HL-60 (cell line): ENCODE measurements around the gene KNCN.
A peak's percentile ranks its signal among the peaks of the same experiment; 100 is the strongest.

Experiments used
- DNase-seq, 2 experiments: peaks; one replicate each; pipeline ENCODE4 v3.0.0-alpha.2; 2010 to 2020; ENCODE audit warnings: low read depth in 1 of 2, low spot score in 1 of 2
- H3K27ac ChIP-seq: fragments of 250-450 bp; sonication (Bioruptor Pico); replicated peaks from 2 replicates; pipeline ENCODE4 v1.5.1; 2020; ENCODE audit warnings: mild to moderate bottlenecking, moderate library complexity
- H3K27me3 ChIP-seq: fragments of 250-450 bp; sonication (Bioruptor Pico); 2 replicates; pipeline ENCODE4 v1.5.1; 2021; ENCODE audit warnings: mild to moderate bottlenecking, moderate library complexity; ENCODE audit not compliant: insufficient read depth, poor library complexity, severe bottlenecking
- H3K4me3 ChIP-seq: replicated peaks from 2 replicates; pipeline ENCODE4 v1.5.1; 2011; ENCODE audit warnings: mild to moderate bottlenecking, control low read depth, low read length; ENCODE audit not compliant: insufficient read depth
- CTCF ChIP-seq: IDR thresholded peaks from one replicate; pipeline ENCODE4 v1.5.1; 2011; ENCODE audit warnings: low read length, control low read depth, inconsistent platforms; ENCODE audit not compliant: insufficient read depth
- GABPA ChIP-seq: IDR thresholded peaks from 2 replicates; pipeline ENCODE4 v1.6.1; 2012; ENCODE audit warnings: low read depth
- POLR2AphosphoS5 ChIP-seq: IDR thresholded peaks from 2 replicates; pipeline ENCODE4 v1.6.1; 2012; ENCODE audit warnings: low read depth
- REST ChIP-seq: IDR thresholded peaks from 2 replicates; pipeline ENCODE4 v1.6.1; 2012; ENCODE audit warnings: low read depth; ENCODE audit not compliant: insufficient replicate concordance
- SPI1 ChIP-seq: IDR thresholded peaks from 2 replicates; pipeline ENCODE4 v1.6.1; 2012; ENCODE audit warnings: low read depth, mild to moderate bottlenecking, borderline replicate concordance

KNCN gene

GRCh38 chr1:46596036-46596435 is 44.6 kb upstream of the KNCN start:
- Histone ChIP-seq H3K27ac (peak overlapping the region; percentile 74), H3K4me3 (no peak overlapping the region), H3K27me3 (no peaks in the 10 kb centered on the region)
- DNase-seq, result no peak
- TF ChIP-seq POLR2AphosphoS5 (no peak), CTCF (no peak)

- H3K27me3 ChIP-seq, result no peaks in the 10 kb centered on the region
- TF ChIP-seq POLR2AphosphoS5 (peak; percentile 63), REST (no peak), CTCF (no peak), GABPA (no peak), SPI1 (peak; percentile 95)
- DNase-seq, result peak; percentile 84 to 94
- H3K4me3 ChIP-seq, result no peak overlapping the region
- H3K27ac ChIP-seq, result peak overlapping the region; percentile 74
These were observed 43.7 kb upstream of the KNCN start for GRCh38 chr1:46595127-46595526.

- DNase-seq, result no peak
- H3K4me3 ChIP-seq, result no peak overlapping the region
- no peaks in the 10 kb centered on the region for H3K27me3 ChIP-seq
- TF ChIP-seq CTCF, result no peak
- TF ChIP-seq SPI1, result no peak
- no peak for TF ChIP-seq POLR2AphosphoS5
- no peak for TF ChIP-seq REST
- no peak for TF ChIP-seq GABPA
- H3K27ac ChIP-seq, result peak overlapping the region; percentile 74; the same call in 1 of the 2 replicates
These were observed 42.6 kb upstream of the KNCN start for GRCh38 chr1:46594063-46594462.

GRCh38 chr1:46592823-46593222 is 41.4 kb upstream of the KNCN start:
- no peak for DNase-seq
- no peaks in the 10 kb centered on the region for H3K27me3 ChIP-seq
- no peak overlapping the region for H3K27ac ChIP-seq
- H3K4me3 ChIP-seq, result no peak overlapping the region
- TF ChIP-seq GABPA (no peak), CTCF (no peak), SPI1 (no peak), POLR2AphosphoS5 (no peak), REST (no peak)
